Measurements from ENCODE around the gene SLC26A6. TPM values are rescaled to one million over a fixed set of nuclear protein-coding genes. Genes with fewer than 3 reads are reported as not detected.

SLC26A6 gene
- total RNA-seq, 4 donors from 2014 or later = 9.4 to 36.5 (median 17.9) TPM

GRCh38 chr3:48628277-48629017, 6.8 kb downstream of the SLC26A6 start:
- no peak overlapping the region for H3K4me3 ChIP-seq (ENCODE audit: low read depth, poor library complexity, severe bottlenecking)
- intact Hi-C loops (cut with DNase I; ENCODE audit: low total_unique reads) = no loop called here
- no peak for DNase-seq (ENCODE audit: low spot score in 2 of 2)
- TF ChIP-seq, protein P1, sequence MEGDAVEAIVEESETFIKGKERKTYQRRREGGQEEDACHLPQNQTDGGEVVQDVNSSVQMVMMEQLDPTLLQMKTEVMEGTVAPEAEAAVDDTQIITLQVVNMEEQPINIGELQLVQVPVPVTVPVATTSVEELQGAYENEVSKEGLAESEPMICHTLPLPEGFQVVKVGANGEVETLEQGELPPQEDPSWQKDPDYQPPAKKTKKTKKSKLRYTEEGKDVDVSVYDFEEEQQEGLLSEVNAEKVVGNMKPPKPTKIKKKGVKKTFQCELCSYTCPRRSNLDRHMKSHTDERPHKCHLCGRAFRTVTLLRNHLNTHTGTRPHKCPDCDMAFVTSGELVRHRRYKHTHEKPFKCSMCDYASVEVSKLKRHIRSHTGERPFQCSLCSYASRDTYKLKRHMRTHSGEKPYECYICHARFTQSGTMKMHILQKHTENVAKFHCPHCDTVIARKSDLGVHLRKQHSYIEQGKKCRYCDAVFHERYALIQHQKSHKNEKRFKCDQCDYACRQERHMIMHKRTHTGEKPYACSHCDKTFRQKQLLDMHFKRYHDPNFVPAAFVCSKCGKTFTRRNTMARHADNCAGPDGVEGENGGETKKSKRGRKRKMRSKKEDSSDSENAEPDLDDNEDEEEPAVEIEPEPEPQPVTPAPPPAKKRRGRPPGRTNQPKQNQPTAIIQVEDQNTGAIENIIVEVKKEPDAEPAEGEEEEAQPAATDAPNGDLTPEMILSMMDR (IDR thresholded peaks at IDR 0.05) = no peak
- no peak for TF ChIP-seq POLR2A (IDR thresholded peaks at IDR 0.05)
- WGBS, 2 donors = 81 to 86% methylated on average over 13 of the region's 13 CpGs

- no peak for DNase-seq (ENCODE audit: low spot score in 2 of 2)
- WGBS, 2 donors = 91 to 95% methylated on average over 6 of the region's 6 CpGs
- TF ChIP-seq POLR2A (IDR thresholded peaks at IDR 0.05) = no peak
- no peak overlapping the region for H3K4me3 ChIP-seq (ENCODE audit: low read depth, poor library complexity, severe bottlenecking)
- intact Hi-C loops (cut with DNase I; ENCODE audit: low total_unique reads) = no loop called here
Measured at GRCh38 chr3:48625600-48625999, 9.7 kb downstream of the SLC26A6 start.

DNA sequence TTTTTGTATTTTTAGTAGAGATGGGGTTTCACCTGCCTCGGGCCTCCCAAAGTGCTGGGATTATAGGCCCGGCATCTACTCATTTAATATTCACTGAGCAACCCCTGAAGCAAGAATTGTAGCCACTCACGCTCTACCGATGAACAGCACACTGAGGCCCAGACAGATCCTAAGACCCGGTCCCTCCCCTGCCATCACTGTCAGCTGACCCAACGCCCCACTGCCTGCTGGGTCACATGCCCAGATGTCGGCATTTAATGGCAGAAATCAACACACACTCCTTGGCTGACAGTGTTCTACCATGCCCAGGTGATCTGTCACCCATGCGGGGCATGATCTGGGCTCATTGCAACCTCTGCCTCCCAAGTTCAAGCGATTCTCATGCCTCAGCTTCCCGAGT, 10.5 kb downstream of the SLC26A6 start:
- TF ChIP-seq, protein P1 (IDR thresholded peaks at IDR 0.05) = no peak
- no peak for TF ChIP-seq POLR2A (IDR thresholded peaks at IDR 0.05)
- no peak for DNase-seq (ENCODE audit: low spot score in 2 of 2)
- 88 to 92% methylated on average over 10 of the region's 10 CpGs for WGBS, 2 donors
- no peak overlapping the region for H3K4me3 ChIP-seq (ENCODE audit: low read depth, poor library complexity, severe bottlenecking)
- intact Hi-C loops (cut with DNase I; ENCODE audit: low total_unique reads) = no loop called here

DNA sequence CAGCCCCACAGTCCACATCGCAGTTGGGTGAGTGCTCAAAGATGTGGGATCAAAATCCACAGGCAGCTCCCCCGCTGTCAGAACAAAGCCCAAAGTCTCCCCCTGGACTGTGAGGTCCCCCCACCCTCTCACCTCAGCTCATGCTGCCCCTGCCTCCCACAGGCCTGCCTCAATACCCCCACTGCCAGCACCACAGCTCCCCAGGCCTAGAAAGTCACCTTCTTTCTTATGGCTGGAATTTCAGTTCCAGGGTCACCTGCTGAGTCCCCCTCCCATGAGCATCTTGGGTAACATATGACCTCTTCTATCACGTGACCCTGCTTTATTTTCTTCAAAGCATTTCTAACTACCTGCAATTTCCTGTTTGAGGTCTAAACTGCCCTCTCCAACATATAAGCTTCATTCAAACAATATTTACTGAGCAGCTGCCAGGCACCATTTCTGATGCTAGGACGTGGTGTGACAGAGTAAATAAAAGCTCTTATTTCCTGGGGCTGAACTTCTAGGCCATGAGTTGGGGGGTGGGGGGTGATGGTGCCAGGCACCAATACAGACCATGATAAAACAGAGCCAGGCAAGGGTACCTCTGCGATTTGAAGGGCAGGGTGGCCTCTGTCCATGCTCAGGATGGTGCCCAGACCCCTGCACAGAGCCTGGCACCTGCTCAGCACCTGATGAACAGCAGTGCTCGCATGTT, 11.3 kb downstream of the SLC26A6 start:
- 79 to 83% methylated on average over 6 of the region's 6 CpGs for WGBS, 2 donors
- DNase-seq (ENCODE audit: low spot score in 2 of 2) = no peak
- intact Hi-C loops (cut with DNase I; ENCODE audit: low total_unique reads) = no loop called here
- no peak overlapping the region for H3K4me3 ChIP-seq (ENCODE audit: low read depth, poor library complexity, severe bottlenecking)
- no peak for TF ChIP-seq POLR2A (IDR thresholded peaks at IDR 0.05)
- TF ChIP-seq, protein P1 (IDR thresholded peaks at IDR 0.05) = no peak

DNA sequence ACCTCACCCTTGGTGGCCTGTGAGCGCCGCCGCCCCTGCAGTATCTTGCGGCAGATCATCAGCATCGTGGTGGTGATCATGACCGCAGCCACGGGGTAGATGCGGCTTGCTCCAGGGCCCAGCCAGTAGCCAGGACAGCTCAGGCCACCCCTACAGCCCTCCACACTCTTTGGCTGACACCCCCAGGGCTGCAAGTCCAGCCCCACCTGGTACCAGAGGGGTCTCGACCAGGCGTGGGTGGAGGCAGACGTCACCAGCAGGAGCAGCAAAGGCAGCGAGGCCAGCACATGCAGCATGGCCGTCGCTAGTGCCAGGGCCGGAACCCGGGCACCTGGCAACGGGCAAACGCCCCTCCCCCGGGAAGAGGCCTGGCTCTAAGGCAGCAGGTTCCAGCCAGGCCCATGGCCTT, 13.8 kb downstream of the SLC26A6 start, which contains the start of gene TMEM89:
Gene TMEM89, minus strand, starts transcription at position 309 of the 409 bp plus-strand sequence. Its CDS starts 13 bp downstream, at position 296.
- no peak within 1 kb of the TSS for H3K4me3 ChIP-seq (ENCODE audit: low read depth, poor library complexity, severe bottlenecking)
- DNase-seq (ENCODE audit: low spot score in 2 of 2) = no peak
- 89 to 95% methylated on average over 9 to 18 of the region's 19 CpGs for WGBS, 2 donors
- intact Hi-C loops (cut with DNase I; ENCODE audit: low total_unique reads) = no loop called here
- TF ChIP-seq, protein P1 (IDR thresholded peaks at IDR 0.05) = no peak
- TF ChIP-seq POLR2A (IDR thresholded peaks at IDR 0.05) = no peak
